Keratinocyte (primary cell): ENCODE data around the gene MEOX1. TPM values are rescaled to one million over a fixed set of nuclear protein-coding genes. Genes with fewer than 3 reads are reported as not detected.

Experiments
- DNase-seq: peaks from one replicate; pipeline ENCODE4 v3.0.0-alpha.2; 2011; ENCODE audit warnings: low read depth, missing footprints, low spot score
- FAIRE-seq: peaks from 2 replicates; lab custom pipeline; 2011; peaks lifted over from hg19 to GRCh38; lab: Jason Lieb, UNC
- H2AFZ ChIP-seq: 2 replicates; pipeline ENCODE4 v1.6.0; 2012; ENCODE audit warnings: low read length, control low read depth, inconsistent platforms; ENCODE audit not compliant: control insufficient read depth
- H3K27ac ChIP-seq: 2 replicates; pipeline ENCODE4 v1.5.1; 2011; ENCODE audit warnings: low read length; ENCODE audit not compliant: control insufficient read depth, insufficient read depth
- H3K27me3 ChIP-seq: 3 replicates; pipeline ENCODE4 v1.6.0; 2011; ENCODE audit warnings: low read length; ENCODE audit not compliant: control insufficient read depth, insufficient read depth; ENCODE audit errors: extremely low read depth
- H3K36me3 ChIP-seq, 2 experiments: 2 replicates in 1 of 2; 3 replicates in 1 of 2; pipeline ENCODE4 v1.5.1; 2011; ENCODE audit warnings: low read length in 2 of 2, mild to moderate bottlenecking in 1 of 2; ENCODE audit not compliant: control insufficient read depth in 2 of 2, insufficient read depth in 2 of 2; ENCODE audit errors: extremely low read depth in 1 of 2
- H3K4me1 ChIP-seq: 3 replicates; pipeline ENCODE4 v1.5.1; 2011; ENCODE audit warnings: low read length; ENCODE audit not compliant: control insufficient read depth, insufficient read depth; ENCODE audit errors: extremely low read depth
- H3K4me2 ChIP-seq: 3 replicates; pipeline ENCODE4 v1.6.0; 2011; ENCODE audit warnings: low read depth, low read length; ENCODE audit not compliant: control insufficient read depth, insufficient read depth; ENCODE audit errors: extremely low read depth
- H3K4me3 ChIP-seq, 3 experiments: fragments of 200-600 bp in 1 of 3; sonication (generic) in 1 of 3; 2 replicates in 2 of 3; 3 replicates in 1 of 3; pipeline ENCODE4 v1.5.1; 2011 to 2016; ENCODE audit warnings: low read length in 3 of 3, mild to moderate bottlenecking in 3 of 3, control low read depth in 2 of 3, inconsistent platforms in 1 of 3, low read depth in 1 of 3, mixed read lengths in 1 of 3, mixed run types in 1 of 3, moderate library complexity in 1 of 3; ENCODE audit not compliant: control insufficient read depth in 2 of 3, insufficient read depth in 2 of 3; ENCODE audit errors: extremely low read depth in 1 of 3
- H3K79me2 ChIP-seq: 2 replicates; pipeline ENCODE4 v1.6.0; 2012; ENCODE audit warnings: low read length; ENCODE audit not compliant: control insufficient read depth, insufficient read depth
- H3K9ac ChIP-seq: 3 replicates; pipeline ENCODE4 v1.6.0; 2011; ENCODE audit warnings: low read length; ENCODE audit not compliant: control insufficient read depth, insufficient read depth; ENCODE audit errors: extremely low read depth
- H3K9me1 ChIP-seq: 3 replicates; pipeline ENCODE4 v1.6.0; 2011; ENCODE audit warnings: low read length; ENCODE audit not compliant: control insufficient read depth, insufficient read depth; ENCODE audit errors: extremely low read depth
- H3K9me3 ChIP-seq: 2 replicates; pipeline ENCODE4 v1.5.1; 2012; ENCODE audit warnings: low read depth, low read length; ENCODE audit not compliant: control insufficient read depth
- H4K20me1 ChIP-seq: 3 replicates; pipeline ENCODE4 v1.6.0; 2011; ENCODE audit warnings: low read length; ENCODE audit not compliant: control insufficient read depth, insufficient read depth; ENCODE audit errors: extremely low read depth
- CTCF ChIP-seq, 3 experiments: IDR thresholded peaks in 1 of 3; conservative IDR thresholded peaks in 1 of 3; optimal IDR thresholded peaks in 1 of 3; 2 replicates in 2 of 3; 3 replicates in 1 of 3; pipeline versions ENCODE3 to v1.5.1; 2011; ENCODE audit warnings: low read length in 3 of 3, mild to moderate bottlenecking in 3 of 3, moderate library complexity in 2 of 3, control low read depth in 1 of 3, inconsistent platforms in 1 of 3; ENCODE audit not compliant: insufficient read depth in 2 of 3; ENCODE audit errors: extremely low read depth in 1 of 3
- EZH2 ChIP-seq: IDR thresholded peaks from one replicate; pipeline ENCODE4 v1.6.1; 2012; ENCODE audit warnings: inconsistent platforms, mild to moderate bottlenecking, low read length, moderate library complexity
- dilution Hi-C: fragments of 300-500 bp; cut with MboI; formaldehyde crosslinking; loops from one replicate; pipeline ENCODE4 v1.7.0; 2020; ENCODE audit warnings: low sequenced_read_pairs; ENCODE audit not compliant: extremely low pct_ligation_motif_present
- polyA plus RNA-seq, 5 experiments: library from polyadenylated mRNA; depleted of rRNA in 3 of 5; stranded (reverse) in 3 of 5; stranded (forward) in 1 of 5; unstranded in 1 of 5; fragments of >200 nt; gene quantifications; 1 replicate in 1 of 5; 2 replicates in 3 of 5; 3 replicates in 1 of 5; pipeline versions ENCODE4 v1.2.1 to v1.2.3, GENCODE V29; 2011 to 2012; ENCODE audit warnings: missing spikeins in 2 of 5, low read depth in 1 of 5, low replicate concordance in 1 of 5

Gene MEOX1
- polyA plus RNA-seq, 1 donor (not counting 4 experiments of a cell fraction or from before 2014, with no cell fraction given), result 0.08 TPM

GRCh38 chr17:43652124-43652480 lies 9.6 kb downstream of the MEOX1 start:
- Histone ChIP-seq H3K4me2 (no peak overlapping the region), H3K9me3 (no peaks in the 10 kb centered on the region), H3K4me1 (peaks cover 14% of the 10 kb centered on the region), H3K36me3 (no peaks in the 10 kb centered on the region), H2AFZ (no peak overlapping the region), H3K9me1 (no peaks in the 10 kb centered on the region), H3K27ac (no peak overlapping the region), H3K27me3 (no peaks in the 10 kb centered on the region), H3K79me2 (no peaks in the 10 kb centered on the region), H4K20me1 (no peaks in the 10 kb centered on the region), H3K4me3 (no peak overlapping the region), H3K9ac (no peak overlapping the region)
- no peak for DNase-seq
- no peak for FAIRE-seq
- dilution Hi-C loops, result no loop called here
- TF ChIP-seq CTCF (optimal IDR thresholded peaks at IDR 0.05 in 1 of 3, IDR thresholded peaks at IDR 0.05 in 1 of 3, conservative IDR thresholded peaks at IDR 0.05 in 1 of 3; ENCODE audit: extremely low read depth in 1 of 3, insufficient read depth in 2 of 3, low read length in 3 of 3) (no peak), EZH2 (no peak)

- no peak overlapping the region for H2AFZ ChIP-seq
- H3K4me2 ChIP-seq, result no peak overlapping the region
- H3K27me3 ChIP-seq, result no peaks in the 10 kb centered on the region
- no peaks in the 10 kb centered on the region for H3K79me2 ChIP-seq
- H3K36me3 ChIP-seq, result no peaks in the 10 kb centered on the region
- no peak overlapping the region for H3K9ac ChIP-seq
- no peak overlapping the region for H3K4me3 ChIP-seq
- H4K20me1 ChIP-seq, result no peaks in the 10 kb centered on the region
- dilution Hi-C loops, result no loop called here
- no peaks in the 10 kb centered on the region for H3K9me1 ChIP-seq
- H3K9me3 ChIP-seq, result no peaks in the 10 kb centered on the region
- FAIRE-seq (peak; percentile 51), DNase-seq (no peak)
- no peak for TF ChIP-seq CTCF (optimal IDR thresholded peaks at IDR 0.05 in 1 of 3, IDR thresholded peaks at IDR 0.05 in 1 of 3, conservative IDR thresholded peaks at IDR 0.05 in 1 of 3; ENCODE audit: extremely low read depth in 1 of 3, insufficient read depth in 2 of 3, low read length in 3 of 3)
- TF ChIP-seq EZH2, result no peak
- H3K27ac ChIP-seq, result no peak overlapping the region
- peaks cover under 1% of the 10 kb centered on the region for H3K4me1 ChIP-seq
These were observed 11.3 kb downstream of the MEOX1 start for GRCh38 chr17:43650471-43650870.
